GM19193 (cell line): ENCODE measurements around the gene MVP.

ENCODE experiments used
- POLR2A ChIP-seq: IDR thresholded peaks from 4 replicates; pipeline ENCODE4 v1.6.1; 2011; ENCODE audit not compliant: insufficient read depth, insufficient read length; ENCODE audit errors: extremely low read depth

Gene MVP

GRCh38 chr16:29868396-29869009 lies 48.2 kb downstream of the MVP start:
- no peak for TF ChIP-seq POLR2A

- TF ChIP-seq POLR2A, result no peak
These were observed 51.7 kb downstream of the MVP start for GRCh38 chr16:29871822-29872546.

GRCh38 chr16:29873319-29873718 lies 53.1 kb downstream of the MVP start:
- TF ChIP-seq POLR2A, result no peak

DNA sequence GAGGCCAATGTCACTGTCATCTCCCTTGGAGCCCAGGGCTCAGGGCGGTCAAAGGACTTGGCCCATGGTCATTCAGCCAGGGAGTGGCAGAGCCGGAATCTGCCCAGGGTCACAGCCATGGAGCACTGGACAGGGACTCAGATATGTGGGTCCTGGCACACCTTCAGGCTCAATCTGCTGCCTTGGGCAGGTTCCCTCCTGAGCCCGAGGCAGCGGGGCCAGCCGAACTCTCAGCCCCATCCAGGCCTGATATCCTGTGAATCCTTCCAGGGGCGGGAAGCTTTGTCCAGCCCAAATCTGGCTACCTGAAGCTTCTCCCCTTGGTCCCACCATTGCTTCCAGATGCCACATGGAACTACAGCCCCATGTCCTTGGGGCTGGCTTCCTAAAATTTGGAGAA lies 54.9 kb downstream of the MVP start:
- no peak for TF ChIP-seq POLR2A

DNA sequence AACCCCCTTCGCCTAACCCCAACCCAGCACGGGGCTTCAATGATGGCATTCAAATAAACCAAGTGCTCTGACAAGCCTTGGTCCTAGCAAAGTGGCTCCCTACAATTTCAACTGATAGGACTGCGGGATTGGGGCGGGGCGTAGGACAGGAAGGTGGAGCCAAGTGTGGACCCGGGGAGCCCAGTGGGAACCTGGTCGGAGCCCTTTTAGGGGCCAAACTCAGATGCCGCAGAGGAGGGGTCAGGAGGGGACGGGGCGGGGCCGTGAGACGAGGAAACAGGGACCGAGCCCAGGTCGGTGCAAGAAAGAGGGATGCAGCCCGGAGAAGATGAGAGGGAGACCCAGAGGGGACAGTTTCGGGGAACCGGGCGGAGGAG lies 55.9 kb downstream of the MVP start:
- no peak for TF ChIP-seq POLR2A

- no peak for TF ChIP-seq POLR2A
These were observed 56.5 kb downstream of the MVP start for GRCh38 chr16:29876594-29877249.

- TF ChIP-seq POLR2A, result no peak
These were observed 57.2 kb downstream of the MVP start for GRCh38 chr16:29877266-29877961.

DNA sequence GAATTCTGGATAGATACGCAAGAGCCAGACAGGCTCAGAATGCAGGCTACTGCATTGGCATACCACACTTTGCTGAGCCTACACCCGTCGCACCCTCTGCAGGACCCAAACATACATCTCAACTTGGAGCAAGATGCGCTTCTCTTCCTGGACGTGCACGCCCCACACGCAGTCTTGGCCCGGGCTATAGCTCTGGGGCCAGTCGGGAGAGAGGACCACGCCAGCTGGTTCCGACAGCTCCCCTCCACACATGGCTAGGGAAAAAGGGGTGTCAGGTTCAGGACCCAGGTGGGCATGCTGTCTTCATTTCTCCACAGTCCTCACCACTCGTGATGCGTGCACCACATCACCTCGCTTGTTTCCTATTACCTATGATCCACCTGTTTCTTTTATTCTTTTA lies 57.9 kb downstream of the MVP start:
- no peak for TF ChIP-seq POLR2A

- no peak for TF ChIP-seq POLR2A
These were observed 60.8 kb downstream of the MVP start for GRCh38 chr16:29881050-29881449.

DNA sequence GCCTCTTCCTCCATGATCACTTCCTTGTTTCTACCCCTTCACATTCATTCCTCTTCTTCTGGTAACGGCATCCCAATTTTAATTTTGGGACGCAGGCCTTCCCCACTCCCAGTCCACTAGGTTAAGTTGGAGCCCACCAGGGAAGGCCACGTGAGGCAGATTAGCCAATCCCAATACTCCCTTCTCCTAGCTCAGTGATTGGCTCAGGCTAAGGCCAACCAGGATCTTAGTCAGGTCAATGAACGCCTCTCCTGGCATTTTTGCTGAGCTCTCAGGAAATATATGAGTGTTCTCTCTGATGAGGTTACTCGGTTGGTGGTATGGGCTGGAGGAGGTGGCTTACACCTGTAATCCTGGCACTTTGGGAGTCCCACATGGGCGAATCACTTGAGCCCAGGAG lies 63.7 kb downstream of the MVP start:
- TF ChIP-seq POLR2A, result no peak

DNA sequence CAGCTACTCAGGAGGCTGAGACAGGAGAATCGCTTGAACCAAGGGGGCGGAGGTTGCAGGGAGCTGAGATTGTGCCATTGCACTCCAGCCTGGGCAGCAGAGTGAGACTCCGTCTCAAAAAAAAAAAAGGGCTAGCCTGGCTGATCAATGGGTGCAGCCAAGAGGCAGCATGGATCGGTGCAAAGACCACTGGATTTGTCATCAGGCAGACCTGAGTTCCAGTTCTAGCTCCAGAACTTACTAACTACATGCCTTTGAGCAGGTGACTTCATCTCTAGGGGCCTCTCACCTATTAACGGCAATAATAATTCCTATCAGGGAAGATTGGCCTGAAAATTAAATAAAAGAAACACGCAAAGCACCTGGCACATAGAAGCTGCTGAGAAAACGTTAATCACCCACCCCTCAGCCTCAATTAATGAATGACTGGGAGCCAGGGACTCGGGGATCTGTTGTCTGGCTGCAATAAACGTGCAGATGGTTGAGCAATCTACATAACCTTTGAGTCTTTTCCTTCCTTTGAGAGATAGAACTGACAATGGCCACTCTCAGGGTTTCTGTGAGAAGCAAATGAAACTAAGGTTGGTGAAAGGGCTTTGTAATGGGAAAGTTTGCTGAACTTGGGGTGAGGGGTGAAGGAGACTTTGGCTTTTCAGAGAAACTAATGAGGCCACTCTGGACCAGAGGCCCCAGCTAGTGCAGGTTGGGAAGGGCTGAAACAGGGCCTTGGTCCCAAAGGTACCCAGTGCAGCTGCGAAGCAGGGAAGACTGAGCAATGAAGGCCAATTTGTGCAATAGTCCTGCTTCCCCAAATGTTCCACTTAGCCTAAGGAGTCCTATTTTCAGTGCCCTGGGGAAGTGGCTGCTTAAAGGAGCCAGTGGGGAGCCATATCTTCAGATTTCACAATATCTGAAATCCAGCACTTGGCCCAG lies 71.5 kb downstream of the MVP start:
- no peak for TF ChIP-seq POLR2A

DNA sequence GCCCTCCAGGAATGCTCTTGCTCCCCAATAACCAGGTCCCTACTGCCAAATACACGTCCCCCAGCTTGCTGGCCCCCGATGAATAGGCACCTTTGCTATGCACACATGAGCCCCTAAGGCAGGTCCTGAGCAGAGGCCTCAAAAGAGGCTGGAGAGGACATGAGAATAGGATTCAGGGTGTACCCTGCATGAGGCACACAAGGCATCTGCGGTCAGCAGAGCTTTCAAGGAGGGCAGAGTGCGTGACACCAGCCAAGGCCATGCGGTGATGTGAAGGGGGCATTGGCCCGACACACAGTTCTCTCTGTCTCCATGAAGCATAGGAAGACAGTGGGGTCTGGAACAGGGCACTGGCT lies 72.2 kb downstream of the MVP start:
- TF ChIP-seq POLR2A, result no peak

DNA sequence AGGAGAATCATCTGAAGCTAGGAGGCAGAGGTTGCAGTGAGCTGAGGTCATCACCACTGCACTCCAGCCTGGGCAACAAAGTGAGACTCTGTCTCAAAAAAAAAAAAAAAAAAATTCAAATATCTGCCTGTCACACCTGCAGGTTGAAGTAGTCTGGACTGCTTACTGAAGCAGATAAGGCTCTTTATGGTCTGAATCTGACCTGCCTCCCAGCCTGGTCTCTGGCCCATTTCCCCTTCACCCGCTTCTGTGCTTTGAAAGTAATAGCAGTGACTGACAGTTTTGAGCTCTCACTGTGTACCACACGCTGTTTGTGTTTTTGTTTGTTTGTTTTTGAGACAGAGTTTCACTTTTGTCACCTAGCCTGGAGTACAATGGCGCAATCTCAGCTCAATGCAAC lies 73.3 kb downstream of the MVP start:
- TF ChIP-seq POLR2A, result no peak

- TF ChIP-seq POLR2A, result no peak
These were observed 74.1 kb downstream of the MVP start for GRCh38 chr16:29894352-29894751.

GRCh38 chr16:29896841-29897240 lies 76.6 kb downstream of the MVP start:
- TF ChIP-seq POLR2A, result no peak
